B cell (primary cell): ENCODE measurements around the gene TPST2. TPM values are rescaled to one million over a fixed set of nuclear protein-coding genes. Genes with fewer than 3 reads are reported as not detected.

ENCODE experiments used
- ATAC-seq: fragments of 200-7000 bp; cut with Tn5 transposase; one replicate; pipeline ENCODE4 v1.10.0; 2021; ENCODE audit warnings: low read depth, mild to moderate bottlenecking, moderate number of reproducible peaks, moderate library complexity
- CTCF ChIA-PET: fragments of 350-600 bp; sonication (Branson Sonifier 250); formaldehyde crosslinking; loops from one replicate; lab custom pipeline; 2021; ENCODE audit warnings: antibody characterized with exemption, inconsistent platforms; lab: Charles Lee
- POLR2A ChIA-PET: fragments of 350-600 bp; sonication (Branson Sonifier 250); formaldehyde crosslinking; loops from one replicate; lab custom pipeline; 2021; ENCODE audit warnings: antibody characterized with exemption; lab: Charles Lee
- DNase-seq: peaks from one replicate; pipeline ENCODE4 v3.0.0; 2013
- H2AFZ ChIP-seq: 2 replicates; pipeline ENCODE4 v1.6.1; 2012; ENCODE audit warnings: mild to moderate bottlenecking, low read depth, low read length; ENCODE audit not compliant: insufficient read depth, poor library complexity, severe bottlenecking
- H3K27ac ChIP-seq, 2 donors: 1 replicate in 1 of 2; 2 replicates in 1 of 2; pipeline ENCODE4 v1.5.1; 2012 to 2013; ENCODE audit warnings: low read length in 2 of 2, mild to moderate bottlenecking in 2 of 2, moderate library complexity in 1 of 2
- H3K27me3 ChIP-seq, 4 experiments: fragments of 200-600 bp in 1 of 4; sonication (generic) in 1 of 4; replicated peaks in 1 of 4; 1 replicate in 2 of 4; 2 replicates in 2 of 4; pipeline versions ENCODE4 v1.6.1 to v1.7.0; 2013 to 2016; ENCODE audit warnings: low read length in 3 of 4, mild to moderate bottlenecking in 2 of 4, mixed read lengths in 1 of 4, moderate library complexity in 1 of 4; ENCODE audit not compliant: insufficient read depth in 4 of 4, control insufficient read depth in 3 of 4; ENCODE audit errors: control extremely low read depth in 1 of 4
- H3K36me3 ChIP-seq, 2 experiments: replicated peaks in 1 of 2; 1 replicate in 1 of 2; 2 replicates in 1 of 2; pipeline versions ENCODE4 v1.6.1 to v1.7.1; 2013; ENCODE audit warnings: low read length in 1 of 2; ENCODE audit not compliant: insufficient read depth in 2 of 2, control insufficient read depth in 1 of 2; ENCODE audit errors: control extremely low read depth in 1 of 2, extremely low read depth in 1 of 2
- H3K4me1 ChIP-seq, 2 donors: fragments of 200-600 bp in 1 of 2; sonication (generic) in 1 of 2; 1 replicate in 1 of 2; 2 replicates in 1 of 2; pipeline versions ENCODE4 v1.5.1 to v1.6.1; 2013 to 2017; ENCODE audit warnings: low read length in 2 of 2; ENCODE audit not compliant: control insufficient read depth in 2 of 2, insufficient read depth in 2 of 2
- H3K4me2 ChIP-seq: replicated peaks from 2 replicates; pipeline ENCODE3; 2012; ENCODE audit warnings: mild to moderate bottlenecking, low read depth, low read length; ENCODE audit not compliant: poor library complexity, severe bottlenecking
- H3K4me3 ChIP-seq, 5 experiments: fragments of 200-600 bp in 1 of 5; sonication (generic) in 1 of 5; 1 replicate in 3 of 5; 2 replicates in 2 of 5; pipeline versions ENCODE4 v1.5.1 to v1.7.0; 2011 to 2016; ENCODE audit warnings: low read length in 4 of 5, mild to moderate bottlenecking in 4 of 5, low read depth in 2 of 5, control low read depth in 1 of 5, moderate library complexity in 1 of 5; ENCODE audit not compliant: insufficient read depth in 1 of 5; ENCODE audit errors: control extremely low read depth in 1 of 5, extremely low read depth in 1 of 5
- H3K79me2 ChIP-seq: fragments of 200-600 bp; sonication (generic); one replicate; pipeline ENCODE4 v1.6.0; 2016; ENCODE audit warnings: low read length; ENCODE audit not compliant: control insufficient read depth, insufficient read depth
- H3K9ac ChIP-seq: fragments of 200-600 bp; sonication (generic); 2 replicates; pipeline ENCODE4 v1.6.1; 2017; ENCODE audit warnings: mild to moderate bottlenecking, low read length, moderate library complexity
- H3K9me3 ChIP-seq, 3 donors: one replicate each; pipeline versions ENCODE4 v1.6.1 to v1.7.1; 2013; ENCODE audit warnings: low read length in 2 of 3; ENCODE audit not compliant: control insufficient read depth in 2 of 3, insufficient read depth in 1 of 3; ENCODE audit errors: control extremely low read depth in 1 of 3
- H4K20me1 ChIP-seq: 2 replicates; pipeline ENCODE4 v1.6.0; 2012; ENCODE audit warnings: mild to moderate bottlenecking, low read length; ENCODE audit not compliant: insufficient read depth, control insufficient read depth, poor library complexity, severe bottlenecking
- H3K27ac Mint-ChIP-seq: one replicate; pipeline ENCODE4 v1.8.0; 2021; ENCODE audit warnings: mixed read lengths
- H3K27me3 Mint-ChIP-seq: one replicate; pipeline ENCODE4 v1.8.0; 2021; ENCODE audit warnings: mixed read lengths
- H3K4me1 Mint-ChIP-seq: one replicate; pipeline ENCODE4 v1.8.0; 2021; ENCODE audit warnings: mixed read lengths
- H3K4me3 Mint-ChIP-seq: one replicate; pipeline ENCODE4 v1.8.0; 2021; ENCODE audit warnings: mixed read lengths
- H3K9me3 Mint-ChIP-seq: one replicate; pipeline ENCODE4 v1.8.0; 2022; ENCODE audit warnings: mixed read lengths; ENCODE audit not compliant: insufficient read depth
- CTCF ChIP-seq: fragments of 200-600 bp; IDR thresholded peaks from one replicate; pipeline ENCODE4 v1.8.0; 2022; ENCODE audit warnings: antibody characterized with exemption, mild to moderate bottlenecking
- EZH2 ChIP-seq: IDR thresholded peaks from 2 replicates; pipeline ENCODE4 v1.6.1; 2012; ENCODE audit warnings: borderline replicate concordance, low read depth, mild to moderate bottlenecking, moderate library complexity, low read length; ENCODE audit not compliant: insufficient read depth, poor library complexity, severe bottlenecking
- WGBS: methylation state at CpG from one replicate; pipeline ENCODE4 v1.1.5; 2013; ENCODE audit warnings: missing lambda C conversion rate; ENCODE audit not compliant: insufficient coverage; 5-methylcytosine and 5-hydroxymethylcytosine counted together
- intact Hi-C: fragments of 100-400 bp; cut with micrococcal nuclease; formaldehyde crosslinking; loops from one replicate; pipeline ENCODE4 v1.10.0; 2022
- polyA plus RNA-seq: library from polyadenylated mRNA; depleted of rRNA; stranded (reverse); fragments of >200 nt; gene quantifications from 2 replicates; pipeline ENCODE4 v1.2.3, GENCODE V29; 2012
- total RNA-seq, 2 donors: library from RNA; stranded (reverse); fragments of 120-200 nt in 1 of 2; gene quantifications; 1 replicate in 1 of 2; 2 replicates in 1 of 2; pipeline versions ENCODE4 v1.2.3 to v1.2.4, GENCODE V29; 2013 to 2022

TPST2 gene
- total and polyA plus RNA-seq, 2 donors (not counting 1 experiment from before 2014, with no cell fraction given) = 16.6 to 43.1 TPM

GRCh38 chr22:26632422-26633155, 42.7 kb upstream of the TPST2 start:
- no peak overlapping the region for H3K4me2 ChIP-seq
- no peaks in the 10 kb centered on the region for H3K4me1 ChIP-seq
- Mint-ChIP-seq H3K27me3 (peaks cover 10% of the 10 kb centered on the region), H3K4me3 (no peak overlapping the region), H3K4me1 (no peaks in the 10 kb centered on the region), H3K9me3 (no peaks in the 10 kb centered on the region), H3K27ac (no peak overlapping the region)
- H3K4me3 ChIP-seq = no peak overlapping the region
- peaks cover 0 to 9% (median 0%) of the 10 kb centered on the region in 3 donors for H3K9me3 ChIP-seq
- no peak overlapping the region for H3K9ac ChIP-seq
- no peaks in the 10 kb centered on the region for H3K27me3 ChIP-seq
- ChIA-PET POLR2A (no interaction called here), CTCF (no interaction called here)
- WGBS = 82% methylated on average over 5 of the region's 8 CpGs
- no peaks in the 10 kb centered on the region for H3K36me3 ChIP-seq
- H3K79me2 ChIP-seq = no peaks in the 10 kb centered on the region
- no peak overlapping the region for H2AFZ ChIP-seq
- H4K20me1 ChIP-seq = no peaks in the 10 kb centered on the region
- TF ChIP-seq CTCF (no peak), EZH2 (no peak)
- intact Hi-C loops = no loop called here
- H3K27ac ChIP-seq = no peak overlapping the region
- ATAC-seq = no peak
- DNase-seq = no peak

- no peaks in the 10 kb centered on the region for H3K4me1 ChIP-seq
- ChIA-PET POLR2A (no interaction called here), CTCF (interaction anchor here (1.1 kb wide), 1 partner anchor 128 kb away, joined by 4 read pairs; no protein-coding TSS in a partner anchor)
- H3K27me3 ChIP-seq = no peaks in the 10 kb centered on the region
- no peak overlapping the region for H2AFZ ChIP-seq
- H3K9ac ChIP-seq = no peak overlapping the region
- TF ChIP-seq EZH2 = no peak
- H3K9me3 ChIP-seq = peaks cover 0 to 9% (median 0%) of the 10 kb centered on the region in 3 donors
- Mint-ChIP-seq H3K9me3 (no peaks in the 10 kb centered on the region), H3K4me1 (no peaks in the 10 kb centered on the region), H3K27me3 (peaks cover 10% of the 10 kb centered on the region), H3K27ac (no peak overlapping the region), H3K4me3 (no peak overlapping the region)
- no peak overlapping the region for H3K4me2 ChIP-seq
- no peaks in the 10 kb centered on the region for H4K20me1 ChIP-seq
- H3K27ac ChIP-seq = no peak overlapping the region
- DNase-seq (no peak), ATAC-seq (no peak)
- intact Hi-C loops = no loop called here
- no peaks in the 10 kb centered on the region for H3K79me2 ChIP-seq
- whole genome bisulfite sequencing = 92% methylated on average over 3 of the region's 4 CpGs
- H3K36me3 ChIP-seq = no peaks in the 10 kb centered on the region
- H3K4me3 ChIP-seq = no peak overlapping the region
These were observed 41.4 kb upstream of the TPST2 start for GRCh38 chr22:26631282-26631681.
